NCI-H446 (cell line): ENCODE measurements around the gene PIM1.

Experiments
- DNase-seq, 2 experiments: peaks; one replicate each; lab custom pipeline; 2025; lab: John Stamatoyannopoulos, UW

Gene PIM1

DNA sequence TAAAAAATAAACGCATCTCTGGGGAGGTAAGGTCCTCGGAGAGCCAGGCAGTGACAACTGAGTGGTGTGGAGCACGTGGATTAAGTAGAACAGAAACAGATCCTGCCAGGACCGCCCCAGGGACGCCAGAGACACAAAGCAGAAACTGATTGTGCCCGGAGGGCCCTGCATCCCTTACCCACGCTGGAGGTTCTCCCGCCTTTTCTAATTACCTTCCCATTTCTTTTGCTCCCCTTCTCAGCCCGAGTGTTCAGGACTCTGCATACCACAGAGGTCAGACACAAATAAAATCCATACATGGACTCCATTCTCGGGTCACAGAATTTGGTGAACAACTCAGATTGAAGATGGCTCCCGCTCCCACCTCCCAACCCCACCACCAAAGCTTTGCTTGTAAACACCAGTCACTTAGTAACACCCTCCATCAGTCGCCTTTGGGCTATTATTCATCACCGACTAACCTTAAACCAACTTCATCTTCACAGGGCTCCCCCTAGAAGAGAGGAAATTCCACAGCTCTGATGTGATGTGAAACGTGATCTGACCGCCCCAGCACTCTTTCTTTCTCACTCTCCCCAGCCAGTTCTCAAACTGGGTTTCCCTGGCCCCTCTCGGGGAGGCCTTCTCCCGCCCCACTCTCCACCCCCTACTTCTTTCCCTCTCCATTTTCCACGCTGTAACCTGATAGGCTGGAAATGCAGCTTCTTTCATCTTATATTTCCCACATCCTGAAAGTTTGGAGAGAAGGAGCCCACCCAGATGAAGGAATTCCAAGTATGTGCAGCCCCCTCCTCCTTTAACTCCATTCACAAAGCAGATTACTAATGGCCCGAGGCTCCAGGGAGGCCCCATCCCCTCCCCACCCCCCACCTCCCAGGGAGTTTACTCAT is 32.5 kb upstream of the PIM1 start:
- DNase-seq, result no peak

DNA sequence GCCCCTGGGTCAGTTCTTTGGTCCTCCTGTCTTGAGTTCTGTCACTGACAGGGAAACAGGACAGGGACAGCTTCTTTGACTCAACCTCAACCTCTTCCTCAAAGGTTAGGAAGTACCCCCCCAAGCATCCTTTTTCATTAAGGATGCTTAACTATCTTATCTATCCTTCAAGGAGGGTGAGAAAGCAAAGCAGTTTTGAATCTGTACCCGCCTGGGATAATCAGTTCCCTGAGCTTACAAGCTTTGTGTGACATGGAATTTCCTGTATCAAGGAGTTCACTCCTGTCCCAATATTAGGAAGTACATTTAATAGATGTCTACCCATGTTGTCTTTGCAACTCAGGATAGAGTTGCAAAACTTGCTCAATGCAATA is 31.1 kb upstream of the PIM1 start:
- no peak for DNase-seq

DNA sequence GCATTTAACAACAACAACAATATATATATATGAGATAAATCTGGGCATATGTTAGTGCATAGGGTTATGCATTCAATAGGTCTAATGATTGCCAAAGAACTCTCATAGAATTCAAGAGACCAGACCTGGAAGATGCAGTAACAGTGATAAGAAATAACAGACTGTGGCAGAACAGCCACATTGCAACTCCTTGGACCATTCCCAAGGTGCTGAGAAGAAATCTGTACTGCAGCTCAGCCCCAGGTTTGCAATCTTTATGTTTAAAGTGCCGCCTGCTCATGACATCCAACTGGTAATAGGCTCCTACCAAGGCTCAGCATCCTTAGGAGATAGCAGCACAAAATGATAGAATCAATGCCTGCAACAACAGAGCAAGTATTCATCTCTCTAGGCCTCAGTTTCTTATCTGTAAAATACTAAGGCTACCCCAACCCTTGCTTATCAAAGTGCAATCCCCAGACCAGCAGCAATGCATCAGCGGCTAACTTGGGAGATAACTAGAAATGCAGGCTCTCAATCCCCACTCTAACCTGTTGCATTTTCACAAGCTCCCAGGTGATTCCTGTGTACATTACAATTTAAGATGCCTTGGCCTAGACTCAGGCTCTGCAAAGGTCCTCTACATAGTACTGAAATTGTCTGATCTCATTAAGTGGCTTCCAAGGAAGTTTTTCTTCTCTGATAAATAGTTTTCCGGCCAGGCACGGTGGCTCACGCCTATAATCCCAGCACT is 30.6 kb upstream of the PIM1 start:
- DNase-seq, result no peak

DNA sequence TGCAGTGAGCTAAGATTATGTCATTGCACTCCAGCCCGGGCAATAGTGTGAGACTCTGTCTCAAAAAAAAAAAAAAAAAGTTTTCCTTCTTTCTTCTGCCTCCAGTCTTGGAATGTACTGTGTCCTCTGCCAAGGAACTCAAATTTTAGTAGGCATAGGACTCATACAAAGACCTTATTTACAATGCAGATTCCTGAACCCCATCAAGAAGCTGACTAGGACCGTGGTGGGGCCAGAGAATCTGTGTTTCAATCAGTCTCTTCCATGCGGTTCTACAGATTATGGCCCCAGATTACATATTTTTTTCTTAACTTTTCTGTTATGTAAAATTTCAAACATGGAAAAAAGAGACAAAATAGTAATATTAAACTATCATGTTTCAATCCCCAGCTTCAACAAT is 29.8 kb upstream of the PIM1 start:
- no peak for DNase-seq

DNA sequence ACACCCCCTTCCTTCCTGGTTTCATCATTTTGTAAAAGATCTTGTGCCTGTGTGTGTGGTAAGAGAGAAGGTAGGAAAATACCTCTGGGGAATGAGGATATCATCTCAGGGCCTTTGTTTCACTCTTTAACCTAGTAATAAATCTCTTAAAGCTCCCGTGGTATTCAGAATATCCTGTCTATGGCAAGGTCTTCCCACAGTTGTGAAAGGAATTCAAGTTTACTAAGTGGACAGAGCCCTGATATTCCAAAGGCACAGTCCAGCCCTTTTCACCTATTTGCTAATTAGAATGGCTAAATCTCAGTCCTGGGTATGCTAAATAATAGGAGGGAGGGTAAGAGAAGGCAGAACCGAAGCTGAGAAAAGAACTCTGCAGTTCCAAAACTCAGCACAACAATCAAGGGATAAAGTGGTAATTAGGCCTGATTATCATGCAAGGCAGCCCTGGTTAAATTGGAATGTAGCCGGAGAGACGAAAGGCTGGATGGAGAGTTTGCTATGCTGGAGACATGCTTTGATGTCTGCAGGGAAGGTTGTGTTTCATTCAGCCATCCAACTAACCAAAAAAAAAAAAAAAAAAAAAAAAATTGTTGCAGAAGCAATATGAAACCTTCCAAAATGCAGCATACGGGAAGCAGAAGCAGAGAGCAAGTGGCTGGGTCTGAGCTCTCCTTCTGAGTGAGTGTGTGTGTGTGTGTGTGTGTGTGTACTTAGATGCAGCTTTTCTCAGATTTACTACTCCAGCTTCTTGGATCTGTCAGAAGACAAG is 28.5 kb upstream of the PIM1 start:
- peak in 1 of 2 experiments; percentile 51 for DNase-seq

DNA sequence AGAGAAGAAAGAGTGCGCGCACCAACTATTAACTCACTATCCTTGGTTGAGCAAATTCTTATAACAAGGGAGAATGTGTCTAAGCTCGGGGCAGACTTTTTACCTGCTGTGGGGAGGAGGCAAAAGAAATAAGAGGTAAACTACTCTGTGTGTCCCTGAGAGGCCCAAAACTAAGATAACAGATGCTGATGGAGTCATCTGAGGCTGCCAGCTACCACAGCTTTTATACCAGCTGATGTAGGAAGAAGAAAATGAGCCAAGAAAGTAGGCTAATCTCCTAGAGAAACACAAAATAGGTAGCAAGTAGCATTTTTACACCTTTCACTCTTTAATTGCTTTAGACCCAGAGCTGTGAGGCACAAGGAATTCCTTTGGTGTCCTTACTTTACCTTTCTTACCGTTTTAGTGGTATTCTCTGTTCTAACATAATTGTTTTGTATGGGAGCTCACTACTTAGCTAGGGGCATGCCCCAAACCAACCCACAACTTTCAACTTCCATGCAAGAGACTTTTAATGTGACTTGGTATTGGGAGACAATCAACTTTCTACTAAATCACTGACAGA is 27.8 kb upstream of the PIM1 start:
- DNase-seq, result peak; percentile 39 to 46

DNA sequence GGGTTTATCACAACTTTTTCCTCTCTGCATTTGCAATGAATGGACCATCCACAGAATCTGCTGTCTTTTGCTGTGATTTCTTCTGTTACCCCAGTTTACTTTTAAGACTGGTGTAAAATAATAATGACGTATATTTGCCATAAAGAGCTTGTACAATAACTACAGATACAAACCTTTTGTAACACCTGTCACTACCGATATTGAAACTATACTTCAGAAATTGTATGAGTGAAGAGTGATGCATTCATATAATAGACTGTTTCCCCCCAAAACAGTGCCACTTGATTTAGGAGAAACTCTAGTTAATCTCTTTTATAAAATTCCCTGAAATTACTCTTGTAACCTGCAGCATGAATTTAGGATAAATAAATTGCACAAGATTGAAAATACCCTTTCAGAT is 26.4 kb upstream of the PIM1 start:
- no peak for DNase-seq

DNA sequence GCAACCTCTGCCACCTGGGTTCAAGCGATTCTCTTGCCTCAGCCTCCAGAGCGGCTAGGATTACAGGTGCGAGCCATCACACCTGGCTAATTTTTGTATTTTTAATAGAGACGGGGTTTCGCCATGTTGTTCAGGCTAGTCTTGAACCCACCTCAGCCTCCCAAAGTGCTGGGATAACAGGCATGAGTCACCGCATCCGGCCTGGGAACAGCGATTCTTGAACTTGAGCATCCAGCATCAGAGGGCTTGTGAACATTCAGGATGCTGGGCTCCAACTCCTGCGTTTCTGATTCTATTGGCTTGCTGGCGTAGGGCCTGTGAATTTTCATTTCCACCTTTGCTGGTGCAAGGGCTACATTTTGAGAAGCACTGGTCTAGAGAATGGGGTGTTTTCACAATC is 24.5 kb upstream of the PIM1 start:
- DNase-seq, result no peak

DNA sequence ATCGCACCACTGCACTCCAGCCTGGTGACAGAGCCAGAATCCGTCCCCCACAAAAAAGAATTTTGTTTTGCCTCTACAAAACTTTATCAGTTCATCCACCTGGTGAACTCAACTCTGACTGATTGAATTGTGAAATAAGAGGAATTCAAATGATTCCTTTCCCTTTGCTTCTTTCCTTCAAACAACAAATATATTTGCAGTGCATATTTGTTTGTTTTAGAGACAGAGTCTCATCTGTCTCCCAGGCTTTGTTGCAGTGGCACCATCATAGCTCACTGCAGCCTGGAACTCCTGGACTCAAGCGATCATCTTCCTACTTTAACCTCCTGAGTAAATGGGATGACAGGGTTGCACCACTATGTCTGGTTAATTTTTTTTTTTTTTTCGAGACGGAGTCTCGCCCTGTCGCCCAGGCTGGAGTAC is 23.2 kb upstream of the PIM1 start:
- no peak for DNase-seq

DNA sequence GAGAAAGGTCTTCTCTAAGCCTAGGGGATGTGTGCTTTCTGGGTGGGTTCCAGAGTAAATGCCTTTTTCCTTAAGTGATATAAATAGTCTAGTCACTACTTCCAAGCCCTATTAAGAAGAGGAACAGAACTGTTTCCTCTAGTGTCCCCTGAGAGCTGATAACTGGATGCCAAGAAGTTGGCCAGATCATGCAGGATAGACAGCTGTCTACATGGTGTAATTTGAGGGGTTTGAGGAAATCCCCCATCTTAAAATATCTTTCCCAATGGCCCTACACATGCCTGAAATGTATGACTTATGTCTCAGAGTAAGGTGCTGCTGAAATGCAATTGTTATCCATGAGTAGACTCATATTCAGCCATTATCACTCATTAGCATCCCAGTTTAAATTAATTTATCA is 20.2 kb upstream of the PIM1 start:
- DNase-seq, result no peak

DNA sequence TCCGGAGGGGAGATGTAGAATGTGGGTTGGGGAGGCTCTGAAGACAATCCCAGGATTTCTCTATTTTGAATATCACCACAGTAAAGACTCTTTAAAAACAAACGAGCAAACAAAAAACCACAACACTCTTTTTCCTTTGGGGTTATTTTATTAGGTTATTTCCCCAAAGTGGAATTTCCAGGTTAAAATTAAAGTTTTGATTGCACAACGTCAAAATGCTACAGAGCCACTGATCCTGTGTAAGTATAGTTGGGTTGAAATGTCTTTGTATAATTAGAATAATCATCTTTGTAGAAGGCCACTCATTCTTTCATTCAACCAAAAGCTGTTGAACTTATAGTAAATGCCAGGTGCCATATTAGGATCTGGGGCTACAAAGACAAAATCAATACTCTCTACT is 19.6 kb upstream of the PIM1 start:
- DNase-seq, result no peak

DNA sequence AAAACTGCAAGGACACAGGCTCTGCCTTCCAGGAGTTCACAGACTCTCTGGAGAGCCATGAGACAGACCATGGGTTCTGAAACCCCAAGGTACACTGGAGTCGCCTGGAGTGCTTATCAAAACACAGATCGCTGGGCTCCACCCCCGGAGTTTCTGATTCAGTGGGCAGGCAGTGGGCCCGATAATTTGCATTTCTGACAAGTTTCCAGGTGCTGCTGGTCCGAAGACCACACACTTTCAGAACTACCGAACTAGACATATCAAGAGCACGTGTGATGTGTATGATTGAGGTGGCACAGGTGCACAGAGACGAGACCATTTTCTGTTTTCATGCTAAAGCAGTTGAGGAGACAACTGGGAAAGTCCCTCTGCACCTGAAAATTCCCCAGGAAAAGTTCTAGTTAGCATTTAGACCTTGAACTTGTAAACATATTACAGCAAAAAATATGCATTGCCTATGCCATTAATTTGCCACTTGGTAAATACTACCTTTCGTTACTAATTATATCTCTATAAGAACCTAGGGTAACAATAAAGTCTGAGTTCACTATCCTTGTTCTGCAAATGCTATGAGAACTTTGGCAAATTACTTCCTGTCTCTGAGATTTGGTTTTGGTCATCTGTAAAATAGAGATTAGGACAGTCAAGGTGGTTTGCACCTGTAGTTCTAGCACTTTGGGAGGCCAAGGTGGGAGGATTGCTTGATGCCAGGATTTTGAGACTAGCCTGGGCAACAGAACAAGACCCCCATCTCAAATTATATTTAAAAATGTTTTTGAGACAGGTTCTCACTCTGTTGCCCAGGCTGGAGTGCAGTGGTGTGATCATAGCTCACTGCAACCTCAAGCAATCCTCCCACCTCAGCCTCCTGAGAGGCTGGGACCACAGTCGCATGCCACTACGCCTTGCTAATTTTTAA is 14.3 kb upstream of the PIM1 start:
- no peak for DNase-seq

DNA sequence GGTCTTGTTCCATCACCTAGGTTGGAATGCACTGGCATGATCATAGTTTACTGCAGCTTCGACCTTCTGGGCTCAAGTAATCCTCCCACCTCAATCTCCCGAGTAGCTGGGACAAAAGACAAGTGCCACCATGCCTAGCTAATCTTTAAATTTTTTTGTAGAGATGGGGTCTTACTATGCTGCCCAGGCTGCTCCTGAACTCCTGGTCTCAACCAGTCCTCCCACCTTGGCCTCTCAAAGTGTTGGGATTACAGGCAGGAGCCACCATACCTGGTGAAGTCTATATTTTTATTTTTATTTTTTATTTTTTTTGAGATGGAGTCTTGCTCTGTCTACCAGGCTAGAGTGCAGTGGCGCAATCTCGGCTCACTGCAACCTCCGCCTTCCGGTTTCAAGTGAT is 11.4 kb upstream of the PIM1 start:
- no peak for DNase-seq

DNA sequence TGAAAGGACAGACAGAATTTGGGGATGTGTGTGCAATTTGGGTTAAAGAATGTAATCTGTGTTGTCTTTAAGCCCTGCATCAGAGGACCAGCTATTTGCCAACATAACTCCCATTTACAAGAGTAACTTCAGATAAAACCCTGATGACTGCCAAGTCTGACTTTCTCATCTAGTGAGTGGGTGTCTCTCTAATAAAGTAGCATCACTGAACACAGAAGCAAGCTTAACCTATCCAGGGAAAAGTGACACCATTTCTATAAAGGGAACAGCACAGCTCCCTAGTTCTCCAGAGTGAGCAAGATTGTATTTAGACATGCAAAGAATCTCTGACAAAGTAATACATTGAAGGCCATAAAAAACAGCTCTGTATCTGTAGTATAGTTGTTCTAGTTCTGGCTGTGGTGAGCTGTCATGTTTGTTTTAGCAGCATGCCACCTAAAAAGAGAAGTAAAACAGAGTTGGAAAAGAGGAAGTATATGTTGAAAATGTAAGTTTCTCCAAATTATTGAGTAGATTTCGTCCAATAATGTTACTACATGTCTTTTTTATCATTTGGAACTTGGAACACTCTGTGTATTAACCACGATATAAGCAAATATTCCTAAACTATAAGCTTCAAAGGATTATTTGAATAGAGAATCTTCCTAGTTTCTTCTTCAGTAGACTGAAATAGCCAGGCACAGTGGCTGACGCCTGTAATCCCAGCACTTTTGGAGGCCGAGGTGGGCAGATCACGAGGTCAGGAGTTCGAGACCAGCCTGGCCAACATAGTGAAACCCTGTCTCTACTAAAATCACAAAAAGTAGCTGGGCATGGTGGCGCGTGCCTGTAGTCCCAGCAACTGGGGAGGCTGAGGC is 8.8 kb upstream of the PIM1 start:
- DNase-seq, result no peak

DNA sequence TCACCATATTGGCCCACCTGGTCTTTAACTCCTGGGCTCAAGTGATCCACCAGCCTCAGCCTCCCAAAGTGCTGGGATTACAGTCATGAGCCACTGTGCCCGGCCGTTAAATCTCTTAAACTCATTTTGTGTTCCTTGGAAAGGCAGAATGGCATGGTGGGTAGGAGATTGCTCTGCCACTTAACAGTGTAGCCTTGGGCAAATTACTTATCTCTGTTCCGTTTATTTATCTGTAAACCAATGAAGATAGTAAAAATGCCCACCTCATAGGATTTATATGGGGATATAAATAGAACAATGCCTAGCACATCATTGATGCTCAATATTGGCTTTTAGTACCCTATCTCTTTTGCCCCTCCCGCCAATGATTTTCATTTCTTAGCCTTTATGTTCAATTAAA is 7.2 kb upstream of the PIM1 start:
- no peak for DNase-seq

DNA sequence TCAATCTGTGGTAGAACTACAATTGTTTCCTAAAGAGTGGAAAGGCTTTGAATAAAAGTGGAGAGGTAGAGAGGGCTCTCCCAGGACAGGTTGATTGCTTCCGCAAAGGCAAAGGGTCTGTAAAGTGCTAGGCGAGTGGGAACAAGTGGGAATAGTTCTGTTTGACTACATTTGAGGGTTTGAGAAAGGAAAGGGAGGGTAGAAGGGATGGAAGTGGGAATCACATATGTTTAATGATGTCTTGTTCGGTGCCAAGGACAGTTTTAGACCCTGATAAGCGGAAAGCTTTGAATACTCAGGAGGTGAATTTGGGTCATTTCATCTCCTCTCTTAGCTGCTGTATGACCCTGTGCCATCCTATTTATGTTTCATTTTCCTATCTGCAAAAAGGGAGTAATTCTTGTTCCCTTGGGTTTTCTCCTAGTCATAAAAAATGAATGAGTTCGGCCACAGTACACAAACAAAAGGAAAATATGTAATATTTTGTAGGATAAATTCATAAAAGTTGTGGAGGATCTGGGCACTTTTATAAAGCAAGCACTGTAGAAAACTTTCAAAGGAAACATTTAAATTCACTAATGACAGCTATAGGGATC is 1.7 kb upstream of the PIM1 start:
- DNase-seq, result no peak

DNA sequence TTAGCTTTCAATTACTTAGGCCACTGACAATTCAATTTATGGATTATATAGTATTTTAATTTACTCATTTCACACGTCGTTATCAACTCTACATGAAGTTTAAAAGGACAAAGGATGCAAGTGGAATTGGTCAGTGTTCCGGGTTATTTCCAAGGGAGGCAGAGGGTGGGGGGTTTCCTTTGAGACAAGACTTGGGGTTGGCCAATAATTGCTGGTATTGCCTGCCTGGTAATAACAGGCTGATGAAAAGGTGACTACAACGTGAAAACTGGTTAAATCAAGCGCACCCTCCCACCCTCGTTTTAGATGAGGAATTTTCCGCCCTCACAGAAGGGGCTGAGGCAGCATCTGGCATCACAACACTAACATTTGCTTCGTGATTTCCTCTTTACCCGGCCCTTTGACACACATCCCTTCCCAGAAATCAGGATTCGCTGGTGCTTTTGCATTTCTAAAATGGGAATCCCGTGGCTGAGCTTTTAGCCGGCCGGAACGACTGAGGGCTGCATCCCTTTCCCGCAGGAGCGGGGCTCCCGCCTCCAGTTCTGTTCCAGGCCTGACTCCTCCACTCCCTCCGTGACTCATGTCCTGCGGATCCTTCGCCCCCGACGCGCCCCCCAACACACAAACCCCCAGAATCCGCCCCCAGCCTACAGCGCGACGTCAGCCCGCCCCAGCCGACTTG is 999 bp upstream of the PIM1 start:
- DNase-seq, result peak; percentile 52 to 67

DNA sequence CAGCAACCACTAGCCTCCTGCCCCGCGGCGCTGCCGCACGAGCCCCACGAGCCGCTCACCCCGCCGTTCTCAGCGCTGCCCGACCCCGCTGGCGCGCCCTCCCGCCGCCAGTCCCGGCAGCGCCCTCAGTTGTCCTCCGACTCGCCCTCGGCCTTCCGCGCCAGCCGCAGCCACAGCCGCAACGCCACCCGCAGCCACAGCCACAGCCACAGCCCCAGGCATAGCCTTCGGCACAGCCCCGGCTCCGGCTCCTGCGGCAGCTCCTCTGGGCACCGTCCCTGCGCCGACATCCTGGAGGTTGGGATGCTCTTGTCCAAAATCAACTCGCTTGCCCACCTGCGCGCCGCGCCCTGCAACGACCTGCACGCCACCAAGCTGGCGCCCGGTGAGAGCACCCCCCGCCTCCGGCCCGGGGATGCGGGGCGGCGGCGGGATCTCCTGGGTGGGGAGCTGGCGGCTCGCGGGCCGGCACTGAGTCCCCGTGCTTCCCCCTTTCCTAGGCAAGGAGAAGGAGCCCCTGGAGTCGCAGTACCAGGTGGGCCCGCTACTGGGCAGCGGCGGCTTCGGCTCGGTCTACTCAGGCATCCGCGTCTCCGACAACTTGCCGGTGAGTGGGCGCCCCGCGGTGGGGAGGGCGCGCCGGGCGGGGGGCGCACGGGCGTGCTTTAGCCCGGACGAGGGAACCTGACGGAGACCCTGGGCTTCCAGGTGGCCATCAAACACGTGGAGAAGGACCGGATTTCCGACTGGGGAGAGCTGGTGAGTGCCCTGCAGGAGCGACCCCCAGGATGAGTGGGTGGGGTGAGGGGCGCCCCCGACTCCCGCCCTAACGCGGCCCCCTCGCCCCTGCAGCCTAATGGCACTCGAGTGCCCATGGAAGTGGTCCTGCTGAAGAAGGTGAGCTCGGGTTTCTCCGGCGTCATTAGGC is 585 bp downstream of the PIM1 start:
- DNase-seq, result peak in 1 of 2 experiments; percentile 29
